ENCODE results near the gene UBE3C.
A peak's percentile ranks its signal among the peaks of the same experiment; 100 is the strongest.

The UBE3C gene

DNA sequence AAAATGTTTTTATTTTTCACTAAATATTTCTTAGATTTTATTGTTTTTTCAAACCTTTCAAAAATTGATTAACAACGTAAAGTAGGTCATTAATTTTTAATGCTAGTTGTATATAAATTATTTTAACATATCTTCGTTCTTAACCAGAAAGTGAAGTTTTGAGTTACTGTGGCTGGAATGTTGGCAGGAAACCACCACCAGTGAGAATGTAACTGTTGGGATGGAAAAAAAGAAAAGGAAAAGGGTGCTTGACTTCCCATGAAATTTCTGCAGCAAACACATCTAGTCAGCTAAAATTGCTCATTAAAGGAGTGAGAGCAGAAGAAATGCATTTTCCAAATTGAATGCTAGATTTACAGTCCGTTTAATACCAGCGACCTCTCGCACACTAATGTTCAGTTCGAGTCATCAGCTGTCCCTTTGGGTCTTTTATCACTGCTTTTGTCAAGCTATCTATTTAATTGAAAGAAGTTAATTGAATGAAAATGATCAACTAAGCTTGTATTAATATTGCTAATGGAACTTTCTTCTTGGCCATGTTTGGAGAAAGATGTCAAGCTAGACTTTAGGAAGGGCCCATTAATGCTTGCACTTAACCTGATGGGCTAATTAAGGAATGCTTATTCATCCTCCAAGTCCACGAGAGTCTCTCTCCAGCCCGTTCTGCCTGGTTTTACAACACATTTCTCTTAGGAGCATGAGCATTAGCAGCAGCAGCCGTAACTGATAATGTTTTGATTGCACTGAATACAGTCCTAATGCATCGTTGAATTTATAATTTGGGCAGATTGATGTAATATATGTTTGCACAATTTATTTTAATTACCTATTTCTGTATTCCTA lies 70.1 kb downstream of the UBE3C start:
- no peak for DNase-seq (ENCODE audit: low read depth in 2 of 2)
- TF ChIP-seq, protein P1, sequence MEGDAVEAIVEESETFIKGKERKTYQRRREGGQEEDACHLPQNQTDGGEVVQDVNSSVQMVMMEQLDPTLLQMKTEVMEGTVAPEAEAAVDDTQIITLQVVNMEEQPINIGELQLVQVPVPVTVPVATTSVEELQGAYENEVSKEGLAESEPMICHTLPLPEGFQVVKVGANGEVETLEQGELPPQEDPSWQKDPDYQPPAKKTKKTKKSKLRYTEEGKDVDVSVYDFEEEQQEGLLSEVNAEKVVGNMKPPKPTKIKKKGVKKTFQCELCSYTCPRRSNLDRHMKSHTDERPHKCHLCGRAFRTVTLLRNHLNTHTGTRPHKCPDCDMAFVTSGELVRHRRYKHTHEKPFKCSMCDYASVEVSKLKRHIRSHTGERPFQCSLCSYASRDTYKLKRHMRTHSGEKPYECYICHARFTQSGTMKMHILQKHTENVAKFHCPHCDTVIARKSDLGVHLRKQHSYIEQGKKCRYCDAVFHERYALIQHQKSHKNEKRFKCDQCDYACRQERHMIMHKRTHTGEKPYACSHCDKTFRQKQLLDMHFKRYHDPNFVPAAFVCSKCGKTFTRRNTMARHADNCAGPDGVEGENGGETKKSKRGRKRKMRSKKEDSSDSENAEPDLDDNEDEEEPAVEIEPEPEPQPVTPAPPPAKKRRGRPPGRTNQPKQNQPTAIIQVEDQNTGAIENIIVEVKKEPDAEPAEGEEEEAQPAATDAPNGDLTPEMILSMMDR (IDR thresholded peaks at IDR 0.05; ENCODE audit: low read depth, low read length): no peak
- H3K4me3 ChIP-seq (replicated peaks in 1 of 2; ENCODE audit: low read depth in 2 of 2, low read length in 2 of 2): no peak overlapping the region

DNA sequence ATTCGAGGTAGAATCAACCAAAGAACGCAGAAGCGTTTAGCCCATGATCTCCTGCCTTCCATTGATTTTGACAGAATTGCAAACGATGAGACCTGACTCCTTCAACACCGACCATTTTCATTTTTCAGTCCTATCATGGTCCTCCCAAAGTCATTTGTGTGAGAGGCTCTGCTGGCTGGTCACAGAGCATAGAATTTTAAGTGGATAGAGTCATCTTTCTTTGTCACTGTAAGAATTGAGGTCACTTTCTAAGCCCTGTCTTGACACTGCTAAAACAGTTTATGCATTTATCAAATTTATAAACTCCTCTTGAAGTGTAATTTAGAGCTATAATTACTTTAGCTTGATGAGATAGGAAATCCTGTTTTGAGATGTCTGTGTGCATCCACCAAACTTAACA lies 72.0 kb downstream of the UBE3C start:
- DNase-seq (ENCODE audit: low read depth in 2 of 2): no peak
- H3K4me3 ChIP-seq (replicated peaks in 1 of 2; ENCODE audit: low read depth in 2 of 2, low read length in 2 of 2): no peak overlapping the region
- TF ChIP-seq, protein P1 (IDR thresholded peaks at IDR 0.05; ENCODE audit: low read depth, low read length): no peak

DNA sequence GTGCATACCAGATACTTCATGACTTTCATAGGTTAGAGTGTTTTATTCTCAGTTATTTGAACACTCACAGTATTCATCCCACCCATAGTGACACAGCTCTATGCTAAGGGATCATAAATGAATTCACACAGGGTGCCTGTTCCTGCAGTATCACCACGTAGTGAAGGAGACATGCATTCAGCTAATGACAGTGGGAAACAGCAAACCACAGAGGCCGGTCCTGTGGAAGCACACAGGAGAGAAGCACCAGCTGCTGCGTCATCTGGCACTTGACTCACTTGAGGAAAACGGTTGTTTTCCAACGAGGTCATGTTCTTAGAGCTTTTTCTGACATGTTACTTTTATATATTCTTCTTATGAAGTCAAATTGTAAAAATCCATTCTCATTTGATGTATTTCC lies 73.0 kb downstream of the UBE3C start:
- peak; percentile 61 to 81 for DNase-seq (ENCODE audit: low read depth in 2 of 2)
- H3K4me3 ChIP-seq (replicated peaks in 1 of 2; ENCODE audit: low read depth in 2 of 2, low read length in 2 of 2): no peak overlapping the region
- TF ChIP-seq, protein P1 (IDR thresholded peaks at IDR 0.05; ENCODE audit: low read depth, low read length): no peak

DNA sequence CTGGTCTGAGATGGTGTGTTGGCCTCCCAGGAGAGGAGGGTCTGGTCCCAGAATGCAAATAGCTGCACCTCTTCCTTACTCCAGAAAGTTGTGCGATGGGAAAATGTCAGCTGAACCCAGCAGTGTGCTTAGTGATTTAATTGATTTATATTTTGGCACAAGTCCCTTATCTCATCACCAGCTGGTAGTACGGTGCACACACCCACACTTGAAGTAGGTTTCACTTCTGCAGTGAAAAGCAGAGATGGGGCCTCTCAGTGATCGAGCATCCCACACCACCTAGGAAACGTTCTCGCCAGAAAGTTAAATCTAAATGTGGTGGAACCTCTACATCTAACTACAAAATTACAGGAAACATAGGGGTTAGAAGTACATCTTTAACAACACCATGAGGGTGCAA lies 80.4 kb downstream of the UBE3C start:
- TF ChIP-seq, protein P1 (IDR thresholded peaks at IDR 0.05; ENCODE audit: low read depth, low read length): no peak
- DNase-seq (ENCODE audit: low read depth in 2 of 2): no peak
- no peak overlapping the region for H3K4me3 ChIP-seq (replicated peaks in 1 of 2; ENCODE audit: low read depth in 2 of 2, low read length in 2 of 2)

DNA sequence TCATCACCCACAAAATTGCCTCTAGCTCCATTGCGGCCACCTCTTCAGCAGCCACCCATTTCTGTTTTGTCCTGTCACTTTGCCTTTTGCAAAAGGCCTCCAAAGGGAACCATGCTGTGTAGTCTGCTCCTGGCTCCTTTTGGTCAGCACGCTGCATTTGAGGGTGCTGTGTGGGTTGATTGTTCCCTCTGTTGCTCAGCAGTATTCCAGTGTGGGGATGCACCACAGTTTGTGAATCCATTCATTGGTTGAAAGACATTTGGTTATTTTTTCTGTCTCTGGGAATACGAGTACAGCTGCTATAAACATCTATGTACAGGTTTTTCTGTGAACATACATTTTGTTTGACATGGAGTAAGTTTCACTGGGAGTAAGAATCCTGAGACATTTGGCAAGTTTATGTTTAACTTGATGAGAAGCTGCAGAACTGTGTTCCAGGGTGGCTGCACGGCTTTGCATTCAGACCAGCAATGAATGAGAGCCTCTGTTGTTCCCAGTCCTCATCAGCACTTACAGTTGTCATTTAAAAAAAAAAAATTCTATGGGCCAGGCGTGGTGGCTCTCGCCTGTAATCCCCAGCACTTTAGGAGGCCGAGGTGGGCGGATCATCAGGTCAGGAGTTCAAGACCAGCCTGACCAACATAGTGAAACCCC lies 82.3 kb downstream of the UBE3C start:
- no peak overlapping the region for H3K4me3 ChIP-seq (replicated peaks in 1 of 2; ENCODE audit: low read depth in 2 of 2, low read length in 2 of 2)
- TF ChIP-seq, protein P1 (IDR thresholded peaks at IDR 0.05; ENCODE audit: low read depth, low read length): no peak
- no peak for DNase-seq (ENCODE audit: low read depth in 2 of 2)

DNA sequence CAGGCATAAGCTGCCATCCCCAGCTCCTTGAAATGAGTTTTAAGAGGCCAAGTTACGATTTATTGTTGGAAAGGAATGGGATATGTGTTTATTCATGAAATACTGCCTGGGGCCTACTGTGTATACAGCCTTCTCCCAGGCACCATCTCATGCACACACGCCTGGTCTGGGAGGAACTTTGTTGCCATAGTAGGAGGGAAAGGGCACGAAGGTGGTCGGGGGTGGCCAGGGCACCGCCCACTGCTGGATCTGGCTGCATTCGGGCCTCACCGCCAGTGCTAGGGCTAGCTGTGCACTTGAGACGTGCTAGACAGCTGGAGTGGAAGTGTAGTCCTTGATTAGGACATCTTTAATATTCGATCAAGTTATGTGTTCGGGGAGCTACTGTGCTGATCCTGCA lies 84.0 kb downstream of the UBE3C start:
- no peak for DNase-seq (ENCODE audit: low read depth in 2 of 2)
- TF ChIP-seq, protein P1 (IDR thresholded peaks at IDR 0.05; ENCODE audit: low read depth, low read length): no peak

More for the DNA sequence above, 84.0 kb downstream of the UBE3C start:
- H3K4me3 ChIP-seq (replicated peaks in 1 of 2; ENCODE audit: low read depth in 2 of 2, low read length in 2 of 2): no peak overlapping the region

All from cardiac fibroblast (primary cell).